Measurements from ENCODE around the gene RBCK1. TPM values are rescaled to one million over a fixed set of nuclear protein-coding genes. Genes with fewer than 3 reads are reported as not detected.

The RBCK1 gene
- total RNA-seq, 2 donors from 2014 or later = 157 to 159 TPM

DNA sequence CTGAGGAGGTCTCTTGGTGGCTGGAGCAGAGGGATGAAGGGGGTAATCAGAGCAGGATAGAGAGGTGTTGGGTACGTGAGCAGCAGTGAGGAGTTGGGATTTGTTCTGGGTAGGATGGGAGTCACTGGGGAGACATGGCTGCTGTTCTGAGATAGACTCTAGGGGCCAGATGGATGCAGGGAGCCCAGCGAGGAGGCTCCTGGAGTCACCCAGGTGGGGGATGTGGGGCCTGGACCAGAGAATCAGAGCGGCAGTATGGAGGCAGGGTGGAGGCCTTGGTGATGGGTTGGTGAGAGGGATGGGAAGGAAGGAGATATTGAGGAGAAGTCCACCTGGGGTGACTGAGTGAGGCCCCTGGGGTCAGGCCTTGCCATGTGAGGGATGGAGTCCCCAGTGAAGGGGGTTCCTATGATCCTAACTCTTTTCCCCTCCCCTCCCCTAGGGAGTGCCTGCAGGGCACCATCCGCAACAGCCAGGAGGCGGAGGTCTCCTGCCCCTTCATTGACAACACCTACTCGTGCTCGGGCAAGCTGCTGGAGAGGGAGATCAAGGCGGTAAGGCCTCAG is 13.7 kb downstream of the RBCK1 start:
- Mint-ChIP-seq H3K9me3 (no peaks in the 10 kb centered on the region), H3K36me3 (peaks cover 19% of the 10 kb centered on the region), H3K27me3 (no peaks in the 10 kb centered on the region), H3K4me1 (ENCODE audit: low read depth in 2 of 2) (peaks cover 13 to 23% of the 10 kb centered on the region in 2 donors), H3K27ac (peak overlapping the region in 1 of 2 donors; percentile 39), H3K4me3 (no peak overlapping the region)
- ATAC-seq = peak in 1 of 2 donors; percentile 23
- no peak for DNase-seq (ENCODE audit: low spot score)

DNA sequence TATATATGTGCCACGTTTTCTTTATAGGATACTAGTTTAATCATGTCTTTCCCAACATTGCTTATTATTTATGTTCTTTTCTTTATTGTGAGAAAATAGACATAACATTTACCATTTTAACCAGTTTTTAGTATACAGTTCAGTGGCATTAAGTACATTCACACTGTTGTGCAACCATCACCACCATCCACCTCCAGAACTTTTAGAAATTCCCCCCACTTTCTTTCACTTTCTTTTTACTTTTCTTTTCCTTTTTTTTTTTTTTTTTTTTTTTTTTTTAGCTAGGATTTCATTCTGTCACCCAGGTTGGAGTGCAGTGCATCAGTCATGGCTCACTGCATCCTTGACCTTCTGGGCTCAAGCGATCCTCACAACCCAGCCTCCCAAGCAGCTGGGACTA is 18.5 kb downstream of the RBCK1 start:
- Mint-ChIP-seq H3K36me3 (peaks cover 15% of the 10 kb centered on the region), H3K27ac (peak overlapping the region; percentile 54 to 93), H3K4me1 (ENCODE audit: low read depth in 2 of 2) (peaks cover 22 to 36% of the 10 kb centered on the region in 2 donors), H3K4me3 (peak overlapping the region; percentile 51), H3K9me3 (no peaks in the 10 kb centered on the region), H3K27me3 (no peaks in the 10 kb centered on the region)
- ATAC-seq (peak in 1 of 2 donors; percentile 58), DNase-seq (ENCODE audit: low spot score) (no peak)

DNA sequence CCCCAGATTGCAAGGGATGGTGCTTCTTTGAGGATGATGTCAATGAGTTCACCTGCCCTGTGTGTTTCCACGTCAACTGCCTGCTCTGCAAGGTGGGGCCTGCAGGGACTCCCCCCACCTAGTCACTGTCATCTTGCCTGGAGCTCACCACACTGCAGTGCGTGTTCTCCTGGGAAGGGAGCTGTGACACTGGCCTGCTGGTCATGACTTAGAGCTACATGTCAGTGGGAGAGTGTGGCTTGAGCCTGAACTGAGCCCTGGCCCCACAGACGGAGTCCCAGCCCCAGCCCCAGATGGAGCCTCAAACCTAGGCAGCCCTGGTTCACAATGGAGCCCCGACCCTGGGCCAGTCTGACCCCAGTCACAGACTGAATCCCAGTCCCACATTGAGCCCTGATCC is 19.3 kb downstream of the RBCK1 start:
- peak overlapping the region; percentile 14 to 93 for H3K27ac Mint-ChIP-seq

GRCh38 chr20:427849-428657 is 20.0 kb downstream of the RBCK1 start:
- Mint-ChIP-seq H3K27me3 (no peaks in the 10 kb centered on the region), H3K4me3 (no peak overlapping the region), H3K4me1 (ENCODE audit: low read depth in 2 of 2) (peaks cover 28 to 41% of the 10 kb centered on the region in 2 donors), H3K36me3 (peaks cover 9% of the 10 kb centered on the region), H3K9me3 (no peaks in the 10 kb centered on the region), H3K27ac (peak overlapping the region; percentile 39 to 76)
- ATAC-seq (no peak), DNase-seq (ENCODE audit: low spot score) (no peak)

More for the DNA sequence above, 19.3 kb downstream of the RBCK1 start:
- Mint-ChIP-seq H3K36me3 (peaks cover 9% of the 10 kb centered on the region), H3K9me3 (no peaks in the 10 kb centered on the region), H3K4me1 (ENCODE audit: low read depth in 2 of 2) (peaks cover 22 to 36% of the 10 kb centered on the region in 2 donors), H3K27me3 (no peaks in the 10 kb centered on the region), H3K4me3 (no peak overlapping the region)
- no peak for DNase-seq (ENCODE audit: low spot score)
- no peak for ATAC-seq

GRCh38 chr20:428658-429200 is 20.6 kb downstream of the RBCK1 start:
- peaks cover 9% of the 10 kb centered on the region for H3K36me3 Mint-ChIP-seq
- H3K27ac Mint-ChIP-seq = peak overlapping the region; percentile 39 to 76
- DNase-seq (ENCODE audit: low spot score) (no peak), ATAC-seq (no peak)
- no peaks in the 10 kb centered on the region for H3K9me3 Mint-ChIP-seq
- H3K4me1 Mint-ChIP-seq (ENCODE audit: low read depth in 2 of 2) = peaks cover 35 to 48% of the 10 kb centered on the region in 2 donors
- no peaks in the 10 kb centered on the region for H3K27me3 Mint-ChIP-seq
- no peak overlapping the region for H3K4me3 Mint-ChIP-seq

DNA sequence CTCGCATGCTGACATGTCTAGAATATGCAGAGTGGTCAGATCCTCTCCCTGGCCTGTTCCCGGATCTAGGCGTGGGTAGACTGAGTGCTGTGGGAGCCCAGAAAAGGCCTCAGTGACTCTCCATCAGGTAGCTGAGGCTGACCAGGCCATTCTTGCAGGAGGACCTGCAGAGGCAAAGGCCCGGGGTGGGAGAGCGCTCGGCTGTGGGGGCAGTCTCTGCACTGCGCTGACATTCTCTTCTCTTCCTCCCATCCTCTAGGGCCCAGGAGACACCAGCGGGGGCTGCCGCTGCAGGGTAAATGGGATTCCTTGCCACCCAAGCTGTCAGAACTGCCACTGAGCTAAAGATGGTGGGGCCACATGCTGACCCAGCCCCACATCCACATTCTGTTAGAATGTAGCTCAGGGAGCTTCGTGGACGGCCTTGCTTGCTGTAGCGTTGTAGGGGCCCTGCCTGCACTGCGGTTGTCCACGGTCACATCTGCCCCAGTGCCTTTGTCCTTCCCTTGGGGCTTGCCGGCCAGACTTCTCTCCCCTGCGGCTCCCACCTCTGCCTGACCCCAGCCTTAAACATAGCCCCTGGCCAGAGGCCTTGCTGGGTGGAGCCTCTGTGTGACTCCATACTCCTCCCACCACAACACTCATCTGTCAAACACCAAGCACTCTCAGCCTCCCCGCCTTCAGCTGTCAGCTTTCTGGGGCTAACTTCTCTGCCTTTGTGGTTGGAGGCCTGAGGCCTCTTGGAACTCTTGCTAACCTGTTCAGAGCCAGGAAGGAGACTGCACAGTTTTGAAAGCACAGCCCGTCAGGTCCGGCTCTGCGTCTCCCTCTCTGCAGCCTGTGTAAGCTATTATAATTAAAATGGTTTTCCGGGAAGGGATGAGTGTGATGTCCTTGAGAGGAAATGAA is 22.2 kb downstream of the RBCK1 start:
- Mint-ChIP-seq H3K36me3 (peaks cover 9% of the 10 kb centered on the region), H3K9me3 (no peaks in the 10 kb centered on the region), H3K4me3 (no peak overlapping the region), H3K27ac (peak overlapping the region; percentile 59 to 96), H3K27me3 (no peaks in the 10 kb centered on the region), H3K4me1 (ENCODE audit: low read depth in 2 of 2) (peaks cover 51 to 59% of the 10 kb centered on the region in 2 donors)
- DNase-seq (ENCODE audit: low spot score) (no peak), ATAC-seq (no peak)

GRCh38 chr20:431012-431904 is 23.2 kb downstream of the RBCK1 start:
- H3K27ac Mint-ChIP-seq = peak overlapping the region; percentile 95 to 96
- peak overlapping the region; percentile 32 for H3K4me3 Mint-ChIP-seq
- peaks cover 58 to 65% of the 10 kb centered on the region in 2 donors for H3K4me1 Mint-ChIP-seq (ENCODE audit: low read depth in 2 of 2)
- H3K27me3 Mint-ChIP-seq = no peaks in the 10 kb centered on the region
- no peaks in the 10 kb centered on the region for H3K9me3 Mint-ChIP-seq
- H3K36me3 Mint-ChIP-seq = peaks cover 8% of the 10 kb centered on the region
- ATAC-seq = no peak
- no peak for DNase-seq (ENCODE audit: low spot score)

DNA sequence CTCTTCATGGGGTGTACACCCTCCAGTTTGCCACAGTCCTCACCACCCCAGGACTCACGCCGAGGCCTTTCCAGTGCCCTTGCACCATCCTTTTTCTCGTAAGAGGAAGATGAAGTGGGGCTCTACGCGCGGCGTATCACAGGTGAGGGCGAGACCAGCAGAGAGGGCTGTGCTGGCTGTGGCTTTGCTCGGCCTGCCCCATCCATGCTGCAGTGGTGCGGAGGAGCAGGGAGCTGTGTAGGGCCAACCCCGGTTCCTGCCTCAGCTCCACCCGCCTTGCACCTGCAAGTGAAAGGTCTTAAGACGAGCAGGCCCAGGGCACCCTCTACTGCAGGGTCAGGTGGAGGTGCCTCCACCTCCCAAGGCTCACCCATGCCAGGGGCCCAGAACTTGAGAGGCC is 24.1 kb downstream of the RBCK1 start:
- no peak for DNase-seq (ENCODE audit: low spot score)
- Mint-ChIP-seq H3K9me3 (no peaks in the 10 kb centered on the region), H3K27me3 (no peaks in the 10 kb centered on the region), H3K4me1 (ENCODE audit: low read depth in 2 of 2) (peaks cover 64 to 67% of the 10 kb centered on the region in 2 donors), H3K4me3 (peak overlapping the region; percentile 82), H3K36me3 (peaks cover 6% of the 10 kb centered on the region), H3K27ac (peak overlapping the region; percentile 95 to 96)
- ATAC-seq = no peak

DNA sequence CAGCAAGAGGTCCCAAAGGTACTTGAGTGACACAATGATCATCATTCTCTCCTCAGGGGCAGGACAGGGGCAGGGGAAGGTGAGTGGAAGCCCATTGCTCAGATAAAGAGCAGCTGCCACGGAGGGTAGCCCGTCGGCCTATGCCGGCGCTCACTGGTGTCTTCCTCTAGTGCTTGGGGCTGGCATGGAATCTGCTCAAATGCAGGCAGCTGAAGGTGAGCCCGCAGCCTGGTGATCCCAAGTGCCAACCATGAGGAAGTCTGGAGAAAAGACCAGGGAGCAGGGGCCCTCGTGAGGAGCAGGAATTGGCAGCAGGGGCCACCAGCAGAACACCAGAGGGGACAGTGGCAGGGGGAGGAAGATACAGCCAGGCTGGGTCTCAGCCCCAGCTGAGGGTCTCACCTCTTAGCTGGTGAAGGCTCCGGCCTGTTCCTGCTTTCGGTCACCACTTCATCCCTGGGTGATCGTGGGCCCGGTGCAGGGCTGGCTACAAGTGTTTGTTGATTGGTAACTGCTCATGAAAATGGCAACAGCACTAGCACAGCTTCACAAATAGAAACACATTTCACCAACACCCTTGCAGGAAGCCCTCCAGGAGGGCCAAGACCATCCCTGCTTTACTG is 24.7 kb downstream of the RBCK1 start:
- Mint-ChIP-seq H3K27ac (peak overlapping the region; percentile 95 to 96), H3K27me3 (no peaks in the 10 kb centered on the region), H3K36me3 (peaks cover 9% of the 10 kb centered on the region), H3K9me3 (no peaks in the 10 kb centered on the region), H3K4me1 (ENCODE audit: low read depth in 2 of 2) (peaks cover 70 to 72% of the 10 kb centered on the region in 2 donors), H3K4me3 (peak overlapping the region; percentile 82)
- DNase-seq (ENCODE audit: low spot score) (no peak), ATAC-seq (no peak)

DNA sequence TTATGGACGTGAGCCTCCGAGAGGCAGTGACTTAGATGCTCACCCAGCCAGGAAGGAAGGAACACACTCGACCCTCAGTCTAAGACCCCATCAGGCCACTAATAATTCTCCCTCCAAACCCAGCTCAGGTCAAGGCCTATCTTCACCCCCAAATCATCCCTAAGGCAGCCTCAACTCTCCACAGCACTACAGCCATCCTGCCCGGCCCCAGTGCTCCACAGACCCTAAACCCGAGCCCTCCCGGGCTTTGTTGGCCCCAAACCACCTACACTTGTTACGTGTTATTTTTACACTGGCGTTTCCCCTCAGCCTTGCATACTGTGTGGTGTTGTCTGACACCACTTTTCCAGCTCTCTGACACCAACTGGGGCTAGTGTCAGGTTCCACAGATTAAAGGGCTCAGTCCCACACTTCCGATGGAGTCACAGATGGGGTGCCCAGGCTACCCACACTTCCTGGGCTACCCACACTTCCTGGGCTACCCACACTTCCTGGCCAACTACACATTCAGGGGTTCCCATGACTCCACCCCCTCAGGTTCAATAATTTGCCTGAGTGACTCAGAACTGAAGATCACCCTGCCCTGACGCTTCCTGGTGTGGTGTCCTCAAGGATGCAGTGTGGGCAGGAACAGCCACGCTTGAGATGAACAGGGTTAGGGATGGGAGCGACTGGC is 25.3 kb downstream of the RBCK1 start:
- DNase-seq (ENCODE audit: low spot score) (peak; percentile 86), ATAC-seq (peak; percentile 87)
- Mint-ChIP-seq H3K9me3 (no peaks in the 10 kb centered on the region), H3K36me3 (peaks cover 9% of the 10 kb centered on the region), H3K4me3 (peak overlapping the region; percentile 82), H3K4me1 (ENCODE audit: low read depth in 2 of 2) (peaks cover 75 to 76% of the 10 kb centered on the region in 2 donors), H3K27me3 (no peaks in the 10 kb centered on the region), H3K27ac (peak overlapping the region; percentile 95 to 96)

GRCh38 chr20:434221-434620 is 26.1 kb downstream of the RBCK1 start:
- ATAC-seq = no peak
- H3K27ac Mint-ChIP-seq = peak overlapping the region; percentile 95 to 96
- no peaks in the 10 kb centered on the region for H3K9me3 Mint-ChIP-seq
- H3K27me3 Mint-ChIP-seq = no peaks in the 10 kb centered on the region
- peaks cover 82 to 84% of the 10 kb centered on the region in 2 donors for H3K4me1 Mint-ChIP-seq (ENCODE audit: low read depth in 2 of 2)
- H3K36me3 Mint-ChIP-seq = peaks cover 13% of the 10 kb centered on the region
- H3K4me3 Mint-ChIP-seq = peak overlapping the region; percentile 82
- DNase-seq (ENCODE audit: low spot score) = no peak

Data from natural killer cell treated with Interleukin-12 subunit alpha and Interleukin-12 subunit beta and Interleukin-15 and Interleukin-18, amount 100 ng/mL, for 72 hours (primary cell).